T-helper 2 cell treated with Interferon-gamma antibody and Interleukin-4, amounts not matched to agents 100 ng/mL and 5 ng/mL, for 36 hours (primary cell): ENCODE data around the gene LMNTD2. TPM values are rescaled to one million over a fixed set of nuclear protein-coding genes. Genes with fewer than 3 reads are reported as not detected.
"Not testable (repeated sequence)": the region's sequence is repeated elsewhere in the genome, so short reads cannot be mapped to it uniquely, and the experiment has no call there.

Source experiments
- intact Hi-C: fragments of 100-400 bp; cut with micrococcal nuclease; formaldehyde crosslinking; loops from one replicate; pipeline ENCODE4 v1.15.1; 2023
- total RNA-seq: library from RNA; stranded (reverse); gene quantifications from 2 replicates; pipeline ENCODE4 v1.2.3, GENCODE V29; 2022

Gene LMNTD2
- total RNA-seq, 1 donor from 2014 or later = 1.6 TPM

DNA sequence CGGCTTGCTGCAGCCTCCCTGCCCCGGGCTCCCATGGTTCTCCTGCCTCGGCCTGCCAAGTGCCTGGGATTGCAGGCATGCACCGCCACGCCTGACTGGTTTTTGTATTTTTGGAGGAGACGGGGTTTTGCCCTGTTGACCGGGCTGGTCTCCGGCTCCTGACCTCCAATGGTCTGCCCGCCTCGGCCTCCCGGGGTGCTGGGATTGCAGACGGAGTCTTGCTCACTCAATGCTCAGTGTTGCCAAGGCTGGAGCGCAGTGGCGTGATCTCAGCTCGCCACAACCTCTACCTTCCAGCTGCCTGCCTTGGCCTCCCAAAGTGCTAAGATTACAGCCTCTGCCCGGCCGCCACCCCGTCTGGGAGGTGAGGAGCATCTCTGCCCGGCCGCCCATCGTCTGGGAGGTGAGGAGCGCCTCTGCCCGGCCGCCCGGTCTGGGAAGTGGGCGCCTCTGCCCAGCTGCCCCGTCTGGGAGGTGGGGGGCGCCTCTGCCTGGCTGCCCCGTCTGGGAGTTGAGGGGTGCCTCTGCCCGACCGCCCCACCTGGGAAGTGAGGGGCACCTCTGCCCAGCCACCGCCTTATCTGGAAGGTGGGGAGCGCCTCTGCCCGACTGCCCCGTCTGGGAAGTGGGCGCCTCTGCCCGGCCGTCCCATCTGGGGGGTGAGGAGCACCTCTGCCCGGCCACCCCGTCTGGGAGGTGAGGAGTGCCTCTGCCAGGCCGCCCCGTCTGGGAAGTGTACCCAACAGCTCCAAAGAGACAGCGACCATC is 43.4 kb downstream of the LMNTD2 start:
- intact Hi-C loops = not testable (repeated sequence)

GRCh38 chr11:516400-516799 is 44.1 kb downstream of the LMNTD2 start:
- intact Hi-C loops = no loop called here

DNA sequence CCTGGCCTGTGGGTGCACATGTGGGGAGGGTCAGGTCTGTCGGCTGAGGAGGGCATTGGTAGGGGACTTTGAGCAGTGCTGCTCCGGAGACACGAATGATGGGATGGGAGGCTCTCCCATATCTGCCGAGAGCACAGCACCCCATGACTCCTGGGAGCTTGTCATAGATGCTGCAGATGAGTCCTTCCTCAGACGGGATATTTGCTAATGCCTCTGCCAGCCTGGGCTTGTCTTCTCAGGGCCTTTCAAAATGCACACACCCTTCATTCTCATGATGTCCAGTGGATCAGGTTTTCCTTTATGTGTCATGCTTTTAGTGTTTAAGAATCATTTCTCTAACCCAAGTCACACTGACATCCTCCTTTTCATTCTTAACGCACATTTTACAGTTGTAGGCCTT is 45.4 kb downstream of the LMNTD2 start:
- intact Hi-C loops = no loop called here

GRCh38 chr11:514606-515005 is 45.9 kb downstream of the LMNTD2 start:
- intact Hi-C loops = no loop called here

DNA sequence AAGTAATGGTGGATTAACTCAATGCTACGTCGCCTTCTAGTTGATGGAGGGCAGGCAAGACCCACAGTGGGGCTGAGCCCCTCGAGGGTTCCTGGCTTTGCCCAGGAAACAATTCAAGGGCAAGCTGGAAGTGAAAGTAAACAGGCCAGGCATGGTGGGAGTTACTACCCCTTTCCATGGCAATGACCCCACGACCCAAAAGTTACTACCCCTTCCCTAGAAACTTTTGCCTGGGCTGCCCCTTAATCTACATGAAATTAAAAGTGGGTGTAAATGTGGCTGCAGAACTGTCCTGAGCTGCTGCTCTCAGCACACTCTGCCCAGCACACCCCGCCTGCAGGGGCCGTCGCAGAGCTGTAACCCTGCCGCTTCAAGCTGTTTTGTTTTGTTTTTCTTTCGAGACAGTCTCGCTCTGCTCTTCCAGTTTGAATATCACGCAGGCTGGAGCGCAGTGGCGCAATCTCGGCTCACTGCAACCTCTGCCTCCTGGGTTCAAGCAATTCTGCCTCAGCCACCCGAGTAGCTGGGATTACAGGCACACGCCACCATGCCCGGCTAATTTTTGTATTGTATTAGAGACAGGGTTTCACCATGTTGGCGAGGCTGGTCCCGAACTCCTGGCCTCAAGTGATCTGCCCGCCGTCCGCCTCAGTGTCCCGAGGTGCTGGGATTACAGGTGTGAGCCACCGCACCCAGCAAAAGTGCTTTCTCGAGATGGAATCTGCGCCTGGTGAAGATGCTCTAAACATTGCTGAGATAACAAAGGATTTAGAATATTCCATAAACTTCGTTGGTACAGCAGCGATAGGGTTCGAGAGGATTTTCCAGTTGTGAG is 47.6 kb downstream of the LMNTD2 start:
- intact Hi-C loops = no loop called here

GRCh38 chr11:508956-509355 is 51.6 kb downstream of the LMNTD2 start:
- intact Hi-C loops = no loop called here

DNA sequence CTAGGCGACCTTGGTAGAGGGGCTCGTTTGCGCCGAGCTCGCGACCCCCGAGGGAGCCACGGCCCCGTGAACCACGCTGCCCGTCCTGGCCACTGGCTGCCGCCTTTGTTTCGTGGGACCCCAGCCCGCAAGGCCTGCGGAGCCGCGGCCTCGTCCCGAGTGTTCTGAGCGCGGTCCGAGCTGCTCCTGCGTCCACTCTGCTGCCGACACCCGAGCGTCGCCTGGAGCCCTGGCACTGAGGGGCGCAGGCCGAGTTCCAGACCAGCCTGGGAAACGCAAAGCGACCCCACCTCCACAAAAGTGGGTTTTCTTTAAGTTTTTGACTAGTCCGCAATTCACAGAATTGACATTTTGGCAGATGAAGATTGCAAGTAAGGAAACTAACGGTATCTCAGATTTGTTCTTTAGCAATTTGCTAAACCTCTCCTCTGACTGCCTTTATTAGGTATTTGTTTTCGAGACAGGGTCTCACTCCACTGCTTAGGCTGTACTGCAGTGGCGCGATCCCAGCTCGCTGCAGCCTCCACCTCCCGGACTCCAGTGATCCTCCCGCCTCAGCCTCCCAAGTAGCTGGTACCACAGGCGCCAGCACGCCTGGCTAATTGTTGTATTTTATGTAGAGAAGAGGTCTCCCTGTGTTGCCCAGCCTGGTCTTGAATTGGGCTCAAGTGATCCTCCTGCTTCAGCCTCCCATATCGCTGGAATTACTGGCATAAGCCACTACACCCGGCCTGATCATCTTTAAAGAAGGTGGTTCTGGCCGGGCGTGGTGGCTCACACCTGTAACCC is 52.6 kb downstream of the LMNTD2 start:
- intact Hi-C loops = loop anchor here (1.0 to 2.0 kb wide), 5 partner anchors 10 to 272 kb away; partner anchors contain the start of genes HRAS, PSMD13 and SIRT3

- intact Hi-C loops = loop anchor here (1.0 to 2.0 kb wide), 9 partner anchors 11 to 271 kb away; partner anchors contain the start of genes DEAF1, HRAS, LMNTD2 and PSMD13
These were observed 53.4 kb downstream of the LMNTD2 start, which contains the start of gene RNH1 for GRCh38 chr11:506995-507726. Gene RNH1 (minus strand): TSS chr11:507242. CDS start chr11:502162, 5,080 bp downstream.

- intact Hi-C loops = loop anchor here (1.0 to 2.0 kb wide), 6 partner anchors 54 to 189 kb away; partner anchors contain the start of genes DEAF1, LMNTD2, RASSF7 and TMEM80
These were observed 54.1 kb downstream of the LMNTD2 start for GRCh38 chr11:506238-506994.

GRCh38 chr11:504994-505344 is 55.6 kb downstream of the LMNTD2 start:
- intact Hi-C loops = no loop called here

Other genes with a start within 250 kb of the LMNTD2 start
- gene IFITM1, start 246.7 kb downstream of the LMNTD2 start, total RNA-seq = 724 and 750 TPM in 2 replicates
- gene IFITM3, start 239.9 kb downstream of the LMNTD2 start, total RNA-seq = 3.3 and 5.1 TPM in 2 replicates
- 1.1 and 1.2 TPM in 2 replicates for gene B4GALNT4, start 191.2 kb downstream of the LMNTD2 start, total RNA-seq
- not detected in 2 replicates for gene PKP3, start 166.5 kb downstream of the LMNTD2 start, total RNA-seq
- 176 and 178 TPM in 2 replicates for gene SIGIRR, start 145.7 kb downstream of the LMNTD2 start, total RNA-seq
- gene ANO9, start 118.7 kb downstream of the LMNTD2 start, total RNA-seq = 67.6 and 74.5 TPM in 2 replicates
- 26.5 and 28.4 TPM in 2 replicates for gene PTDSS2, start 110.5 kb downstream of the LMNTD2 start, total RNA-seq
- 99.8 and 101 TPM in 2 replicates for gene RNH1, start 53.5 kb downstream of the LMNTD2 start, total RNA-seq
- 51.6 and 62.5 TPM in 2 replicates for gene HRAS, start 25.2 kb downstream of the LMNTD2 start, total RNA-seq
- gene LRRC56, start 23.2 kb downstream of the LMNTD2 start, total RNA-seq = 2.1 and 2.2 TPM in 2 replicates
- 22.3 and 23.4 TPM in 2 replicates for gene RASSF7, start 232 bp upstream of the LMNTD2 start, total RNA-seq
- gene PHRF1, start 15.7 kb upstream of the LMNTD2 start, total RNA-seq = 46.4 and 51.3 TPM in 2 replicates
- gene IRF7, start 55.2 kb upstream of the LMNTD2 start, total RNA-seq = 50.9 and 55.3 TPM in 2 replicates
- 0.07 TPM in 1 of 2 replicates, not detected in the other for gene CDHR5, start 64.2 kb upstream of the LMNTD2 start, total RNA-seq
- gene SCT, start 66.4 kb upstream of the LMNTD2 start, total RNA-seq = not detected in 2 replicates
- 0.14 and 0.39 TPM in 2 replicates for gene DRD4, start 76.5 kb upstream of the LMNTD2 start, total RNA-seq
- gene DEAF1, start 134.5 kb upstream of the LMNTD2 start, total RNA-seq = 49.3 and 52.6 TPM in 2 replicates
- gene TMEM80, start 135.1 kb upstream of the LMNTD2 start, total RNA-seq = 21.9 and 22.6 TPM in 2 replicates
- 12.3 and 12.6 TPM in 2 replicates for gene EPS8L2, start 145.5 kb upstream of the LMNTD2 start, total RNA-seq
- gene TALDO1, start 186.7 kb upstream of the LMNTD2 start, total RNA-seq = 261 and 277 TPM in 2 replicates
- gene GATD1, start 216.7 kb upstream of the LMNTD2 start, total RNA-seq = 60.8 and 61.5 TPM in 2 replicates
- 1.6 and 2.0 TPM in 2 replicates for gene CEND1, start 229.4 kb upstream of the LMNTD2 start, total RNA-seq
- 57.4 and 57.9 TPM in 2 replicates for gene SLC25A22, start 237.5 kb upstream of the LMNTD2 start, total RNA-seq
- 40.1 and 41.9 TPM in 2 replicates for gene PIDD1, start 244.5 kb upstream of the LMNTD2 start, total RNA-seq
- 2,156 and 2,169 TPM in 2 replicates for gene RPLP2, start 249.2 kb upstream of the LMNTD2 start, total RNA-seq